ENCODE measurements around the gene TASOR.

Gene TASOR

DNA sequence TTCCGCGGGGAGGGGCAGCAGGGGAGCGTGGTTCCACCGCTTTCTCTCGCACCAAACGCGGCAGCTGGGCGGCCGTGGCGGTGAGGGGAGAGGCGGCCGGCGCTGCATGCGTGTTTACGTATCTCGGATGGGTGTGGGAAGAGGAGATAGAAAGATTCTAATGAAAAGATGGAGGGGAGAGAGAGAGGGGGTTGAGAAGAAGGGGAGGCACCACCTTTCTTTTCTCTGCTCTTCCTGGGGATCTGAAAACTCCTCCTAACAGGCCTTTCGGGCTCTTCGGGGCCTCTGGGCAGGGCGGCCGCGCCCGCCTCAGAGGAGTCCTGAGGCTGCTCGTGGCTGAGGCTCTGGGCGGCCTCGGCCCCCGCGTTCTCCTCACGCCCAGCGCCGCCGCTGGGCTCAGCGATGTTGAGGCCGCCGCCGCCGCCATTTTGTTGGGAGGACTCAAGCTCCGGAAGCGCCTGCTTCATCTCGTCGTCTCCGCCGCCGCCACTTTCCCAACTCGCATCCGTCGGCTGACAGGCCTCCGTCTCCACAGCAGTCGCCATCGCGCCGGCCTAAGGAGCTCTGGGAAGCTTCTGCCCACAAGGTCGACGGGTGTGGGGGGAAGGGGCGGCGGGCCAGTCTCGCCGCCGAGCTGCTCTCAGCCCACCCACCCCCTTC, 473 bp downstream of the TASOR start:
- DNase-seq (ENCODE audit: low read depth in 2 of 2), result peak; percentile 63 to 71

- DNase-seq (ENCODE audit: low read depth in 2 of 2), result no peak
Measured at GRCh38 chr3:56681984-56682461, 1.0 kb downstream of the TASOR start.

DNA sequence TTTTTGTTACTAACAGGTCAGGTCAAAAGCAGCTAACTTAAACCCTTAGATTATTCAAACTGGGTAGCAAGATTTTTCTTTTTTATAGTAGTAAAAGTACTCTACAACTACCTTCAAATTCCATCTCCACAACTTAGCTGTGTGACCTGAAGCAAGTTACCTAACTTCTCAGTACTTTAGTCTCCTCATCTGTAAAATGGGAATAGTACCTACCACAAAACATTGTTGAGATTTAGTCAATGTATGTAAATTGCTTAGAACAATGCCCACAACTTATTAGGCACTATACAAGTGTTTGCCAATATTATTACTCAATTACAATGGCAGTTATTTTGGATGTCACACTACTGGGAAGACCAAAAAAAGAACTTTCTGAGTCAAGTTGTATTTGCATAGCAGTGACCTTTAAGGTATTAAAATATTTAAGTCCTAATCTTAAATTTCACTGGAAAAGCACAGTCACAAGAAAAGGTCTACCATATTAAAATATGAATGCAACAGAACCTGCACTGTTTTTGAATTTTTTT, 2.9 kb downstream of the TASOR start:
- no peak for DNase-seq (ENCODE audit: low read depth in 2 of 2)

GRCh38 chr3:56677286-56677685, 5.8 kb downstream of the TASOR start:
- DNase-seq (ENCODE audit: low read depth in 2 of 2), result no peak

DNA sequence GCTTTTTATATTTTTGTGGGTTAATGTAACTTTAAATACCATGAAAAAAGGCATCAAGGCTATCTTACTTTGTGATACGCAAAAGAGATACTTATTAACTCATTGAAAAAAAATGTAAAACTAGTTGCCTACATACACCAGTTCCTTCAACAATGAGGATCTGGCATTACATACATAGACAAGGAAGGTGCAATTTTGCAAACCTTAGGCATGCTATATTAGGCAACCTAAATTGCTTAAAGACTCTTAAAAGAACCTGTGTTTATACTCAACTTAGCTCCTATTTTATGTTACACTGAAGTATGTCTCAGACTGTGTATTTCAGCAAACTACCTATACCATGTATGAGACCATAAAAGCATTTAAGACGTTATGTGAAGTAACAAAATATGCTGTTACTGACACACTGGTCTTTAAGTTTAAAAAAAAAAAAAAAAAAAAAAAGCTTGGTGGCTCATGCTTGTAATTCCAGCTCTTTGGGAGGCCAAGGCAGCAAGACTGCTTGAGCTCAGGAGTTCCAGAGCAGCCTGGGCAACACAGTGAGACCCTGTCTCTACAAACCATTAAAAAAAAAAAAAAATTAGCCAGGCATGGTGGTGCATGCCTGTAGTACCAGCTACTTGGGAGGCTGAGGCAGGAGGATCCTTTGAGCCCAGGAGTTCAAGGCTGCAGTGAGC, 9.1 kb downstream of the TASOR start:
- DNase-seq (ENCODE audit: low read depth in 2 of 2), result no peak

DNA sequence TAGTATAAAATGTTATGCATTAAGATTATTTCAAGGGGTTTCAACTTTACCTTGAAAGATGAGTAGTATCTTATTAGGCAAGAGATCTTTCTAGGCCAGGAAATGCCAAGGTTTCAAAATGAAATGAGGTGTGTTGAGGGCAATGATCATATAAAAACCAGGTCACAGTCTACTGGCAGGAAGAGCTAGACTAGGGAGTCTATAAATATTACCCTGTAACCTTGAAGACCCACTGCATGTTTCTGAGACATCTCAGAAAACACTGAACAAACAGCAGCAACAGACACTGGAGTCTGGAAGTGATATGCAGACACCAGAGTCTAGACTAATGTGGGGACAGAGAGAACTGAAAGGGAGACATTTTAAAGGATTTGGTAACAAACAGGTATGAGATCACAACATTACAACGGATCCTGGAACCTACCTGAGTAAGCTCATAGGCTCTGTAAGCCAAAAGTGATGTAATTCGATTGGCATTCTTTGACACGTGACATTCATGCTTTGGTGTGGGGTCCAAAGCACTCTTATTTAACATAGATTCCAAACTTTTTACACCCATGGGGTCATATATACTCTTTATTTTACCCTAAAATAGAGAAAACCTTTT, 15.0 kb downstream of the TASOR start:
- no peak for DNase-seq (ENCODE audit: low read depth in 2 of 2)

- no peak for DNase-seq (ENCODE audit: low read depth in 2 of 2)
Measured at GRCh38 chr3:56664823-56665222, 18.2 kb downstream of the TASOR start.

DNA sequence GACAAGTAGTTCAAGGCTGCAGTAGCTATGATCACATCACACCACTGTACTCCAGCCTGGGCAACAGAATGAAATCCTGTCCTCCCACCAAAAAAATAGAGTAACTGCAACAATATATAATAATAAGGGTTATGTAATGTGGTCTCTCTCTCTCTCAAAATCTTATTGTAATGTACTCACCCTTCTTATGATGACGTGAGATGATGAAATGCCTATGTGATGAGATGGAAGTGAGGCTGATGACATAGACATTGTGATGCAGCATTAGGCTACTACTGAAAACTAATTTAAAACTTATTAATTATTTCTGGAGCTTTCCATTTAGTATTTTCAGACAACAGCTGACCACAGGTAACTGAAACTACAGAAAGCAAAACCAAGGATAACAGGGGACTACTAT, 27.4 kb downstream of the TASOR start:
- DNase-seq (ENCODE audit: low read depth in 2 of 2), result no peak

DNA sequence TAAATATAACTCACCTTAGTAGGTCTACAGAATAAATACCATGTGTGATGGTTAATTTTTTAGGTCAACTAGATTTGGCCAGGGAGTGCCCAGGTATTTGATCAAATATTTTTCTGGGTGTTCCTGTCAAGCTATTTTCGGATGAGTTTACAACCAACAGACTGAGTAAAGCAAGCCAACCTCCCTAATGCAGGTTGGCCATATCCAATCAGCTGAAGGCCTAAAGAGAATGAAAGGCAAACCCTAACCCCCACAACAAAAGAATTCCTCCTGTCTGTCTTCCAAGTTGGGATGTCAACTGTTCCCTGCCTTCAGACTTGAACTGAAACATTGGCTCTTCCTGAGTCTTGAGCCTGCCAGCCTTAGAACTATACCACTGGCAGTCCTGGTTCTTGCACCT, 28.6 kb downstream of the TASOR start:
- DNase-seq (ENCODE audit: low read depth in 2 of 2), result no peak

DNA sequence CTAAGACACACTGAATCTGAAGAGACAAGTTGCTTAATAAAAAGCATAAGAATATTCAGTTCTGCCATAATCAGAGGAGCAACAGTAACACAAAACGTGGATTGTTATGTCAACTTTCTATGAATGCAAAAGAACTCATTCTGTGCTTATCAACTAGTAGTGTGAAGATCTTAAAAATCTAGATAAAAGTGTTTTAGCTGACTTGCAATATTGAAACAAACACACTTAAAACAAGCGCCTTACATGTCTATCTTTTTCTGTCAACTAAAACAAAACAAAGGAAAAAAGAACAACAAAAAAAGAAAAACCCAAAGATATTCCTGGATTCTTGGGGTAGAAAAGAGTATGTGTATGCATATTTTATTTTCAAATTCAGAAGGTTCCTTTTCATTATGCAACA, 37.7 kb downstream of the TASOR start:
- DNase-seq (ENCODE audit: low read depth in 2 of 2), result no peak

- no peak for DNase-seq (ENCODE audit: low read depth in 2 of 2)
Measured at GRCh38 chr3:56633602-56634535, 49.2 kb downstream of the TASOR start.

All from stimulated activated CD8-positive, alpha-beta memory T cell treated with anti-CD3 and anti-CD28 coated beads, Interleukin-15, amount 100 ng/mL, for 48 hours (primary cell).